HG03342 (cell line): Measurements from ENCODE around the gene ACVRL1.

ENCODE experiments used
- ATAC-seq: cut with Tn5 transposase; IDR thresholded peaks from one replicate; pipeline ENCODE4 v1.9.1; 2021; ENCODE audit warnings: mild to moderate bottlenecking, moderate library complexity; ENCODE audit not compliant: unreplicated experiment

ACVRL1 gene

GRCh38 chr12:51896236-51896635 is 11.1 kb upstream of the ACVRL1 start:
- ATAC-seq = no peak

DNA sequence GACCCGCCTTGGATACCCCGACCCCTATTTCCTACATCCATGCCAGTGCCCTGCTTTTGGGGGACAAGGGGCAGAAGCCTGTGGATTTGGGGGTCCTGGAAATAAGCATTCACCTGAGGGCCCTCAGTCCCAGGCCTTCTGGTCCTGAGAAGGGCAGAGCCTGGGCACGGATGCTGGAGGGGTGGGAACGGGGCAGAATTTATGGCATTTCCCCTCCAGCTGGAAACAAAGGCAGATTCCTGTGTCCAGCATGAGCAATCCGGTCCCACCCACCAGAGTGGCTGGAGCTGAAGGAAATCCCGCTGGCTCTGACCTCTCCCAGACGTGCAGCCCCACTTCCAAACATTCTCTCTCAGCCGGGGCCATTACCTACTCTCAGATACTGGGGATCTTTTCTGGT is 10.1 kb upstream of the ACVRL1 start:
- ATAC-seq = no peak

- no peak for ATAC-seq
Measured at GRCh38 chr12:51898506-51898905, 8.8 kb upstream of the ACVRL1 start.

GRCh38 chr12:51898937-51899336 is 8.4 kb upstream of the ACVRL1 start:
- ATAC-seq = no peak

DNA sequence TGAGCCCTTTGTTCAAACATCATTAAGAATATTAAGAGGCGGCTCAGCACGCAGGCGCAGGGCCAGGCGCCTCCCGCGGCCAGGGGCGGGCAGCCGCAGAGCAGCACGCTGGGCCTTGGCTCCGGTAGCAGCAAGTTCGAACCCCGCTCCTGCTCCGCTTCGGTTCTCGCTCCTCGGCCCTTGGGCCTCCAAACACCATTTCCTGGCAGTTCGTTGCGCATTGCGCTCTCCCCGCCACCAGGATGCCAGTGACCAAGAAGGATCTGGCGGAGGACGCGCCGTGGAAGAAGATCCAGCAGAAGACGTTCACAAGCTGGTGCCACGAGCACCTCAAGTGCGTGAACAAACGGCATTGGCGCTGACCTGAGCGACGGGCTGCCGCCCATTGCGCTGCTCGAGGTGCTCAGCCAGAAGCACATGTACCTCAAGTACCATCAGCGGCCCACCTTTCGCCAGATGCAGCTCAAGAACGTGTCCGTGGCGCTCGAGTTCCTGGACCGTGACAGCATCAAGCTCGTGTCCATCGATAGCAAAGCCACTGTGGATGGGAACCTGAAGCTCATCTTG is 6.9 kb upstream of the ACVRL1 start:
- ATAC-seq = no peak

DNA sequence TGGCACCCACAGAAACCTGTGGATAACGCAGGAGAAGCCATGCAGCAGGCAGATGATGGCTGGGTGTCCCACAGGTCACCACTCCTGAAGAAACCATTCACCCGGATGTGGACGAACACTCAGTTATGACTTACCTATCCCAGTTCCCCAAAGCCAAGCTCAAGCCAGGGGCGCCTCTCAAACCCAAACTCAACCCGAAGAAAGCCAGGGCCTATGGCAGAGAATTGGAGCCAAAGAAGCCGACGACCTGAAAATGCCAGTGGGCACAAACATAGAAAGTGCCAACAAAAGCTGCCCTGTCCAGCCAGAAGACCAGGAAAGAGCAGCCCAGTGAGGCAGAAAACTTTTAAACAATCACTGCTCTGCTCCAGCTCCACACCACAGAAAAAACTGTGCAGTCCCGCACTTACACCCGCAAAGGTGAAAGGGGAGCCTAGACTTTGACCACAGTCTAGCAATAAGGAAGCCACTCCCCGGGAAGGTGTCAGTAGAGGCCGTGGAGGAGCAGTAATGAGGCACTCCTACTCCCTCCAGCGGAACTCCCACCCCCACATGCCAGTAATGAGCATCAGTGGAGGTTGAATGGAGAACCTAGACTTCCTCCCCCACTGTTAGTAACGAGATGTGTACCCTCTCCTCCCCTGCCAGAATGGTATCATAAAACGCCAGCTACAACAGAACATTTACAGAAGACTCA is 6.0 kb upstream of the ACVRL1 start:
- ATAC-seq = no peak

- no peak for ATAC-seq
Measured at GRCh38 chr12:51901881-51902280, 5.4 kb upstream of the ACVRL1 start.

DNA sequence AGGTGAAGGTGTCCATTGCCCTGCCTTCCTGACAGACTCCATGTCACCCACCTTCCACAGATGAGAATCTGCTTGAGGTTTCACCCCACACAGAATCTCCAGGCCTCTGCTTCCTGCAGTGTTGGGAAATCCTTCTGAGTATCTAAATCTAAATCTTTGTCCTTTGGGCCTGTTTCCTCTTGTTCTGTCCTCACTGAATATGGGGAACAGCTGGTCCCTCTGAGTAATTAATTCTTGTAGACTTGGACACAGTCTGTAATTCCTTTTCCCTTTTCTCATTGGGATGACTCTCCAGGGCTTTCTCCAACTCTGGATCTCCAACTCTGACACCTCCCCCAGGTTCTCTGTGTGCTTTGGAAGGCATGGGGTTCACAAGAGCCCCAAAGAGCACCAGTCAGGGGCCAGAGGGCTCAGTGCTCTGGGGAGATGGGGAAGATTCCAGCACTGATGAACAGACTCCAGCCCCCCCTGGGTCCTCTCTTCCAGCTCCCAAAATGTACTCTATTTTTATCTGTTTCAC is 2.3 kb upstream of the ACVRL1 start:
- ATAC-seq = no peak

DNA sequence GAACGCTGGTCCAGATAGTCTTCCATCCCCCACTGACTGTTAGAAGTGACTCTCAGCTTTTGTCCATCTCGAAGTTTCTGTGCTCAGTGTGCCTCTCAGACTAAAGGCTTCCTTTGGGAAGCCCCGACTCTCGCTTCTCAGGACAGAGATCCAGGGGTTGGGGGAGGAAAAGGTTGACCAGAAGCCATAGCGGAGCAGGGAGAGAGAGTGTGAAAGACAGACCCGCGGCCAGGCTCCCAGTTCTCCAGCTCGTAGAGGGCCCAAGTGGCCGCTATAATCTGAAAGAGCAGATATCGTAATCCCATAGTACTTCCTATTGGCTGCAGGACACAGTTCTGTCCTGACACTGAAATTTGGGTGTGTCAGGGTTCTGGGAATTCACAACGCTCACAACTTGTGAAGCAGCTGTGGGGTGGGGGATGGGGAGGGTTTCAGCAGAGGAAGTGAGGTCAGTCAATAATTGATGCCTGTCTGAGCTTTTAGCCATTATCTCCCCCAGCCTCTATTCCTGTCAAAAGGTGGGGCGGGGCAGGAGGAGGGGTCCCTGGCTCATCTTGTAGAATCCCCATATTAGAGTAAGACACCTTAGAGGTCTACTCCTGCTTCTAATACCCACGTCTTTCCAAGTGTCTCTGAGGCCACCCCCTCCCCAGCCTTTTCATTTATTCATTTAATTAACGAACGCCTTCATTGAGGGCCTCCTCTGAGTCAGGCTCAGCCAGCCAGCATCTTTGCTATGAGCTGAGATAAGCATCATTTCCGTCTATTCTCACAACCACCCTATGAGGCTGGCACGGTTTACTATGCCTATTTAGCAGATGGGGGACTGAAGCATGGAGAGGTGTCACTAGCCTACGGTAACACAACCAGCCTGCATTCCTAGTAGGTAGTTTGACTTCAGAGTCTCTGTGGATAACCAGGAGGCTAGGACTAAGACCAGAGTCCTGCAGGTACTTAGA is 1.6 kb upstream of the ACVRL1 start:
- ATAC-seq = no peak

DNA sequence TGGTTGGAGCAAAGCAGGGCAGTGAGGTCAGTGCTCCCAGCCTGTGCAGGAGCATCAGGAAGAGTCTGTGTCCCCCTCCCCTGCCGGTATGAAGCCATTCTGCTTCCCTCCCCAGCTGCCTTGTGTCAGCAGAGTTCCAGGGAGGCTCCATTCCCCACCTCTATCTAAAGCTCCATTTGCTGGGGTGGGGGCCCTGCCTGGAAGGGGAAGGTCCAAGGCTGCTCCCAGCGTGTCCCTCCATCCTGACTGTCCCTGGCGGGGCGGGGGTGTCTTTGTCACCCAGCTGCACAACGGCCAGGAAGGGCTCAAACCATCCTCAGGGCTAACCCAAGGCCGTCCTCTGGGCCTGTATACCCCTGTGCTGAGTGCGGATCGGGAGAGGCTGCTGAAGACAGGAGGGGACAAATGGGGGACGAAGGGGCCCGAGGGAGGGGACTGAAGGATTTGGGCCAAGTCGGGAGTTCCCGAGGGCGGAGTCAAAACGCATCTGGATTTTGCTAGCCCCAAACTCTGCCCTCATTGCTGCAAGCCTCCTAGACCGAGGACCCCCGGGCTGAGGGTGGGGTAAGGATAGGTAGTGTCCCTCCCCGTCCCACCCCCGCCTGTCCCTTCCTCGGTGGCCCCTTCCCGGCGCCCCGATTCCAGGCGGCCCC is 748 bp upstream of the ACVRL1 start:
- ATAC-seq = no peak

DNA sequence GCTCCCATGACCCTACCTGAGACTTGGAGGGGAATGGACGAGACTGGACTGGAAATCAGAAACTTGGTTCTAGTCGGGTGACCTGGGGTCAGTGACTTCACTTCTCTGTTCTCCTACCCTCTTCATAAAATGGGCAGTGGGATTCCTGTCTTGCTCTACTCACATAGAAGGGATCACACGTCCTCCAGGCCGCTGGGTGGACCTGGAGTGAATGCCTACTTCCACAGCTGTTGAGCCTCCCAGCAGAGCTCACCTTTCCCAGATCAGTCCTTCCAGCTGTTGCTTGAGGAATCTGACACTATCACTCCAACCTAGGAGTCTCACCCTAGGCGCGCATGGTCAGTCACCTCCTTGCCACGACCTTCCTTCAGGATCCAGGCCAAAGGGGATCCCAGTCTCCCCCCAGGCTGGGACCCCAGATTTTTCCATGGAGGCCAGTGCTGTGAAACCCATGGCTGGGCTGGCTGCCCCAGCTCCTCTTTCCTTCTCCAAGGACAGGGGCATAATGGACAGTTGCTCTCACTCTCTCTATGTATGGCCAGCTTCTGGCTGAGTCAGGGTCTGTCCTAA is 637 bp downstream of the ACVRL1 start:
- no peak for ATAC-seq

- no peak for ATAC-seq
Measured at GRCh38 chr12:51908876-51909592, 1.7 kb downstream of the ACVRL1 start.

GRCh38 chr12:51910168-51910567 is 2.9 kb downstream of the ACVRL1 start:
- ATAC-seq = no peak

GRCh38 chr12:51910691-51911090 is 3.4 kb downstream of the ACVRL1 start:
- no peak for ATAC-seq

DNA sequence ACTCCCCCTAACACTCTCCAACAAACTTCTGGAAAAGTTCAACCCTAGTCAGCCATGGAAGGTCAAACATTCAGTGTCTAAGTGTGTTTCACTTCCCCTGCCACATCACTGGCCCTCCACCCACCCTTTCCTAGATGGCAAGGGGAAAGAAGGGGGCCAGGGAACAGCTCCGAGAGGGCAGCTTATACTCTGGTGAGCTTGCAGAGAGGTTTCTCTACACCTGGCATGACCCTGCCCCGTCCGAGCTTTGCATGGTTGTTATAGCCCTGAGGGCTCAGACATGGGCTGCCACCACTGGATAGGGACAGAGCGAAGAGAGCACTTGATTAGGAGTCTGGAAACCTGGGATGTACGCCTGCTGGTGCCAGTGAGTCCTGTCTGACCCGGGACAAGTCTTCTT is 4.0 kb downstream of the ACVRL1 start:
- ATAC-seq = no peak

- no peak for ATAC-seq
Measured at GRCh38 chr12:51911788-51912711, 4.7 kb downstream of the ACVRL1 start.

- ATAC-seq = no peak
Measured at GRCh38 chr12:51913071-51914033, 6.0 kb downstream of the ACVRL1 start.
